Esophagus muscularis mucosa (tissue), 4 donors: ENCODE data around the gene MGME1. TPM values are rescaled to one million over a fixed set of nuclear protein-coding genes. Genes with fewer than 3 reads are reported as not detected.

Experiments used
- DNase-seq: peaks from one replicate; pipeline ENCODE4 v3.0.0-alpha.2; 2017; ENCODE audit errors: extremely low spot score
- H3K27ac ChIP-seq, 4 donors: fragments of 200-600 bp; sonication (generic); replicated peaks in 1 of 4; 1 replicate in 3 of 4; 2 replicates in 1 of 4; pipeline ENCODE4 v1.5.1; 2016 to 2019; ENCODE audit warnings: mild to moderate bottlenecking in 1 of 4
- H3K27me3 ChIP-seq, 4 donors: fragments of 200-600 bp; sonication (generic); one replicate each; pipeline versions ENCODE4 v1.5.1 to v1.6.0; 2016 to 2019
- H3K36me3 ChIP-seq, 4 donors: fragments of 200-600 bp; sonication (generic); one replicate each; pipeline ENCODE4 v1.5.1; 2016 to 2019
- H3K4me1 ChIP-seq, 4 donors: fragments of 200-600 bp; sonication (generic); one replicate each; pipeline ENCODE4 v1.5.1; 2016 to 2019
- H3K4me3 ChIP-seq, 4 donors: fragments of 200-600 bp; sonication (generic); 1 replicate in 2 of 4; 2 replicates in 2 of 4; pipeline ENCODE4 v1.5.1; 2016 to 2019; ENCODE audit warnings: mild to moderate bottlenecking in 4 of 4, moderate library complexity in 1 of 4
- H3K9me3 ChIP-seq, 4 donors: fragments of 200-600 bp; sonication (generic); 1 replicate in 3 of 4; 2 replicates in 1 of 4; pipeline ENCODE4 v1.5.1; 2016 to 2019
- CTCF ChIP-seq, 3 experiments: fragments of 200-600 bp in 2 of 3; fragments of 450-650 bp in 1 of 3; sonication (generic) in 2 of 3; IDR thresholded peaks; one replicate each; pipeline ENCODE4 v1.5.1; 2017 to 2019; ENCODE audit warnings: antibody characterized with exemption in 3 of 3, mild to moderate bottlenecking in 2 of 3, moderate library complexity in 1 of 3
- EP300 ChIP-seq: sonication (generic); formaldehyde crosslinking; IDR thresholded peaks from one replicate; pipeline ENCODE4 v1.6.1; 2017; ENCODE audit warnings: antibody characterized with exemption
- POLR2A ChIP-seq: fragments of 450-650 bp; IDR thresholded peaks from one replicate; pipeline ENCODE4 v1.6.1; 2017; ENCODE audit warnings: antibody characterized with exemption, moderate library complexity, mild to moderate bottlenecking, low read depth
- POLR2AphosphoS5 ChIP-seq, 2 donors: sonication (generic); formaldehyde crosslinking; IDR thresholded peaks; one replicate each; pipeline ENCODE4 v1.6.1; 2017; ENCODE audit warnings: antibody characterized with exemption in 2 of 2
- WGBS: methylation state at CpG from one replicate; pipeline ENCODE4 v1.1.5; 2018; 5-methylcytosine and 5-hydroxymethylcytosine counted together
- intact Hi-C: fragments of 100-400 bp; cut with DNase I; formaldehyde crosslinking; loops from one replicate; pipeline ENCODE4 v1.15.1; 2023
- total RNA-seq, 4 donors: library from RNA; depleted of rRNA; stranded (reverse); fragments of >200 nt; gene quantifications; one replicate each; pipeline versions ENCODE4 v1.1.0 to v1.2.1, GENCODE V29; 2016

The MGME1 gene
- total RNA-seq, 4 donors from 2014 or later: 5.2 to 6.5 (median 6.0) TPM

GRCh38 chr20:17935761-17936160 is 33.1 kb upstream of the MGME1 start:
- H3K9me3 ChIP-seq: no peaks in the 10 kb centered on the region
- H3K4me3 ChIP-seq: no peak overlapping the region
- DNase-seq: no peak
- intact Hi-C loops: no loop called here
- H3K27ac ChIP-seq: peak overlapping the region; percentile 68 to 80 (median 70)
- peaks cover 0 to 8% (median 5%) of the 10 kb centered on the region in 4 donors for H3K36me3 ChIP-seq
- 85% methylated on average over 9 of the region's 9 CpGs for WGBS
- peaks cover 18 to 59% (median 49%) of the 10 kb centered on the region in 4 donors for H3K4me1 ChIP-seq
- TF ChIP-seq EP300: no peak
- no peak for TF ChIP-seq POLR2AphosphoS5 (IDR thresholded peaks at IDR 0.05)
- no peak for TF ChIP-seq POLR2A
- TF ChIP-seq CTCF (IDR thresholded peaks at IDR 0.05): no peak
- H3K27me3 ChIP-seq: no peaks in the 10 kb centered on the region

GRCh38 chr20:17936286-17936760 is 32.5 kb upstream of the MGME1 start:
- H3K4me1 ChIP-seq: peaks cover 18 to 59% (median 49%) of the 10 kb centered on the region in 4 donors
- 50% methylated on average over 8 of the region's 8 CpGs for WGBS
- H3K36me3 ChIP-seq: peaks cover 0 to 12% (median 11%) of the 10 kb centered on the region in 4 donors
- H3K27ac ChIP-seq: peak overlapping the region; percentile 68 to 80 (median 70)
- H3K4me3 ChIP-seq: peak overlapping the region in 2 of 4 donors; percentile 0 to 21
- H3K27me3 ChIP-seq: no peaks in the 10 kb centered on the region
- DNase-seq: no peak
- no peaks in the 10 kb centered on the region for H3K9me3 ChIP-seq
- intact Hi-C loops: no loop called here
- TF ChIP-seq POLR2A: no peak
- no peak for TF ChIP-seq CTCF (IDR thresholded peaks at IDR 0.05)
- TF ChIP-seq EP300: no peak
- no peak for TF ChIP-seq POLR2AphosphoS5 (IDR thresholded peaks at IDR 0.05)

- TF ChIP-seq POLR2AphosphoS5 (IDR thresholded peaks at IDR 0.05) (peak; percentile 32 to 68), CTCF (IDR thresholded peaks at IDR 0.05) (no peak)
- intact Hi-C loops: no loop called here
- no peaks in the 10 kb centered on the region for H3K9me3 ChIP-seq
- H3K27me3 ChIP-seq: no peaks in the 10 kb centered on the region
- WGBS: 24% methylated on average over 19 of the region's 19 CpGs
- no peak for DNase-seq
- peaks cover 18 to 59% (median 49%) of the 10 kb centered on the region in 4 donors for H3K4me1 ChIP-seq
- peak overlapping the region; percentile 68 to 80 (median 70) for H3K27ac ChIP-seq
- peak overlapping the region in 2 of 4 donors; percentile 0 to 21 for H3K4me3 ChIP-seq
- H3K36me3 ChIP-seq: peaks cover 0 to 19% (median 18%) of the 10 kb centered on the region in 4 donors
Observed at GRCh38 chr20:17936761-17937732, 31.8 kb upstream of the MGME1 start.

GRCh38 chr20:17938871-17939619 is 29.8 kb upstream of the MGME1 start:
- Histone ChIP-seq H3K4me1 (peaks cover 18 to 59% (median 49%) of the 10 kb centered on the region in 4 donors), H3K4me3 (no peak overlapping the region), H3K27me3 (no peaks in the 10 kb centered on the region), H3K27ac (peak overlapping the region in 1 of 4 donors; percentile 16), H3K9me3 (no peaks in the 10 kb centered on the region), H3K36me3 (peaks cover 10 to 39% (median 37%) of the 10 kb centered on the region in 4 donors)
- intact Hi-C loops: no loop called here
- DNase-seq: no peak
- TF ChIP-seq POLR2AphosphoS5 (IDR thresholded peaks at IDR 0.05): peak; percentile 20 to 51
- TF ChIP-seq EP300: no peak
- TF ChIP-seq CTCF (IDR thresholded peaks at IDR 0.05): peak; percentile 73 to 94 (median 87)
- no peak for TF ChIP-seq POLR2A
- 8% methylated on average over 4 of the region's 13 CpGs for WGBS
